Fibroblast of pulmonary artery (primary cell): Measurements from ENCODE around the gene SLC6A4.

Experiments
- DNase-seq: peaks from one replicate; pipeline ENCODE4 v3.0.0-alpha.2; 2010; ENCODE audit warnings: low read depth
- H3K4me3 ChIP-seq: replicated peaks from 2 replicates; pipeline ENCODE4 v1.5.1; 2011; ENCODE audit warnings: low read depth, mild to moderate bottlenecking, control low read depth, low read length, moderate library complexity
- CTCF ChIP-seq: IDR thresholded peaks from 2 replicates; pipeline ENCODE4 v1.5.1; 2011; ENCODE audit warnings: mild to moderate bottlenecking, control low read depth, low read length, inconsistent platforms; ENCODE audit errors: missing control alignments

Gene SLC6A4

GRCh38 chr17:30271102-30271501, 35.6 kb upstream of the SLC6A4 start:
- peak; percentile 23 for DNase-seq
- H3K4me3 ChIP-seq, result no peak overlapping the region
- TF ChIP-seq CTCF, result no peak

GRCh38 chr17:30267625-30268024, 32.1 kb upstream of the SLC6A4 start:
- H3K4me3 ChIP-seq, result no peak overlapping the region
- peak; percentile 59 for DNase-seq
- TF ChIP-seq CTCF, result no peak

- peak; percentile 91 for DNase-seq
- TF ChIP-seq CTCF, result no peak
- H3K4me3 ChIP-seq, result no peak overlapping the region
These were observed 28.2 kb upstream of the SLC6A4 start for GRCh38 chr17:30263552-30264333.

GRCh38 chr17:30256756-30257506, 21.4 kb upstream of the SLC6A4 start:
- H3K4me3 ChIP-seq, result no peak overlapping the region
- DNase-seq, result peak; percentile 67
- no peak for TF ChIP-seq CTCF

GRCh38 chr17:30254150-30254549, 18.7 kb upstream of the SLC6A4 start:
- no peak for TF ChIP-seq CTCF
- DNase-seq, result no peak
- no peak overlapping the region for H3K4me3 ChIP-seq

- no peak overlapping the region for H3K4me3 ChIP-seq
- TF ChIP-seq CTCF, result no peak
- no peak for DNase-seq
These were observed 17.8 kb upstream of the SLC6A4 start for GRCh38 chr17:30253312-30253711.
